Measurements from ENCODE around the gene ESR1. TPM values are rescaled to one million over a fixed set of nuclear protein-coding genes. Genes with fewer than 3 reads are reported as not detected.
A peak's percentile ranks its signal among the peaks of the same experiment; 100 is the strongest.

ESR1 gene
- total RNA-seq, 1 experiment from 2014 or later, result 0.98 TPM

- ChIA-PET POLR2A (no interaction called here), CTCF (interaction anchor here (1.3 kb wide), 1 partner anchor 302 kb away, joined by 6 read pairs; no protein-coding TSS in a partner anchor)
- no peaks in the 10 kb centered on the region for H3K4me1 Mint-ChIP-seq
- H3K27ac Mint-ChIP-seq, result no peak overlapping the region
- DNase-seq (ENCODE audit: low spot score) (no peak), ATAC-seq (no peak)
- TF ChIP-seq E2F1 (CRISPR knock-in tag; IDR thresholded peaks at IDR 0.05) (no peak), NFATC4 (CRISPR knock-in tag; IDR thresholded peaks at IDR 0.05) (no peak), NFYB (CRISPR knock-in tag; conservative IDR thresholded peaks at IDR 0.05; ENCODE audit: low read depth) (no peak), JUN (CRISPR knock-in tag; IDR thresholded peaks at IDR 0.05) (no peak), TEAD1 (CRISPR knock-in tag; IDR thresholded peaks at IDR 0.05) (no peak), CTCF (IDR thresholded peaks at IDR 0.05) (no peak), ZNF138 (CRISPR knock-in tag; conservative IDR thresholded peaks at IDR 0.05) (no peak), TP53 (CRISPR knock-in tag; IDR thresholded peaks at IDR 0.05) (no peak), ZNF532 (CRISPR knock-in tag; IDR thresholded peaks at IDR 0.05; ENCODE audit: borderline replicate concordance) (no peak)
- peaks cover 5% of the 10 kb centered on the region for H3K9me3 Mint-ChIP-seq
- H3K27me3 Mint-ChIP-seq (ENCODE audit: low read depth), result no peaks in the 10 kb centered on the region
- no peak overlapping the region for H3K4me3 Mint-ChIP-seq
- no peaks in the 10 kb centered on the region for H3K36me3 Mint-ChIP-seq
These were observed 15.0 kb downstream of the ESR1 start for GRCh38 chr6:151822252-151823111.

GRCh38 chr6:151826517-151827142 is 19.1 kb downstream of the ESR1 start:
- no peak for ATAC-seq
- no peak for TF ChIP-seq CBFB (CRISPR knock-in tag; IDR thresholded peaks at IDR 0.05; ENCODE audit: low read depth)
- TF ChIP-seq TEAD1 (CRISPR knock-in tag; IDR thresholded peaks at IDR 0.05), result no peak
- TF ChIP-seq PRRX2 (CRISPR knock-in tag; IDR thresholded peaks at IDR 0.05), result no peak
- no peak for TF ChIP-seq TCF7 (CRISPR knock-in tag; IDR thresholded peaks at IDR 0.05; ENCODE audit: low read depth)
- no peak for TF ChIP-seq MYBL2 (CRISPR knock-in tag; IDR thresholded peaks at IDR 0.05)
- TF ChIP-seq FOXJ3 (CRISPR knock-in tag; IDR thresholded peaks at IDR 0.05; ENCODE audit: borderline replicate concordance), result no peak
- no peak for TF ChIP-seq ARID4B (CRISPR knock-in tag; IDR thresholded peaks at IDR 0.05; ENCODE audit: borderline replicate concordance)
- TF ChIP-seq ATF3 (CRISPR knock-in tag; conservative IDR thresholded peaks at IDR 0.05), result no peak
- TF ChIP-seq ZNF121 (CRISPR knock-in tag; IDR thresholded peaks at IDR 0.05), result no peak
- no peak for TF ChIP-seq GRHL2 (CRISPR knock-in tag; IDR thresholded peaks at IDR 0.05; ENCODE audit: insufficient replicate concordance, severe bottlenecking)
- Mint-ChIP-seq H3K4me1 (peaks cover 6% of the 10 kb centered on the region), H3K27me3 (ENCODE audit: low read depth) (no peaks in the 10 kb centered on the region), H3K27ac (0 out of 2 replicates have a peak overlapping the region, but pooled peaks have one; percentile 21), H3K9me3 (no peaks in the 10 kb centered on the region; the same call in none of the 2 replicates), H3K36me3 (no peaks in the 10 kb centered on the region), H3K4me3 (no peak overlapping the region)
- POLR2A ChIA-PET, result no interaction called here
- CTCF ChIA-PET, result no interaction called here
- no peak for DNase-seq (ENCODE audit: low spot score)
